GM12878 (cell line): ENCODE results near the gene INF2. TPM values are rescaled to one million over a fixed set of nuclear protein-coding genes. Genes with fewer than 3 reads are reported as not detected.

ENCODE experiments used
- ATAC-seq: fragments of 200-7000 bp; cut with Tn5 transposase; 3 replicates; pipeline ENCODE4 v1.9.1; 2020; ENCODE audit warnings: mild to moderate bottlenecking, moderate library complexity
- BruUV-seq: library from RNA; stranded (reverse); fragments of 400-500 nt; replicated peaks from 2 replicates; lab custom pipeline; 2021; lab: Mats Ljungman, UMichigan
- CTCF ChIA-PET: fragments of 300-600 bp; sonication (Branson Sonifier 250); formaldehyde crosslinking; extraction: SDS; loops from one replicate; lab custom pipeline; 2021; ENCODE audit warnings: inconsistent platforms; lab: Yijun Ruan, JAX
- POLR2A ChIA-PET: fragments of 350-600 bp; formaldehyde crosslinking; extraction: SDS; loops from one replicate; lab custom pipeline; 2021; ENCODE audit warnings: inconsistent platforms; lab: Charles Lee
- RAD21 ChIA-PET: fragments of 300-600 bp; sonication (Branson Sonifier 250); formaldehyde crosslinking; loops from one replicate; lab custom pipeline; 2023; ENCODE audit warnings: antibody characterized with exemption; ENCODE audit not compliant: unreplicated experiment; lab: Charles Lee
- SMC1A ChIA-PET: fragments of 300-600 bp; sonication (Branson Sonifier 250); formaldehyde crosslinking; loops from one replicate; lab custom pipeline; 2023; ENCODE audit not compliant: unreplicated experiment, uncharacterized antibody; lab: Charles Lee
- DNase-seq: peaks from one replicate; pipeline ENCODE4 v3.0.0-alpha.2; 2011; ENCODE audit warnings: low read depth, low spot score
- FAIRE-seq: peaks from 3 replicates; lab custom pipeline; 2011; peaks lifted over from hg19 to GRCh38; lab: Jason Lieb, UNC
- H2AFZ ChIP-seq: 2 replicates; pipeline ENCODE4 v1.6.0; 2011; ENCODE audit warnings: low read depth, low read length, control low read depth; ENCODE audit not compliant: control insufficient read depth
- H3K27ac ChIP-seq: 2 replicates; pipeline ENCODE4 v1.5.1; 2011; ENCODE audit warnings: control low read depth; ENCODE audit not compliant: control insufficient read depth, insufficient read depth
- H3K27me3 ChIP-seq, 2 experiments: replicated peaks in 1 of 2; 2 replicates each; pipeline versions ENCODE4 v1.6.0 to v1.6.1; 2011; ENCODE audit warnings: low read length in 1 of 2; ENCODE audit not compliant: control insufficient read depth in 2 of 2, insufficient read depth in 2 of 2
- H3K36me3 ChIP-seq, 2 experiments: 2 replicates each; pipeline ENCODE4 v1.5.1; 2011; ENCODE audit warnings: low read length in 1 of 2; ENCODE audit not compliant: control insufficient read depth in 2 of 2, insufficient read depth in 2 of 2
- H3K4me1 ChIP-seq: 2 replicates; pipeline ENCODE4 v1.6.1; 2011; ENCODE audit warnings: mild to moderate bottlenecking, low read length, moderate library complexity, mixed read lengths; ENCODE audit not compliant: control insufficient read depth, insufficient read depth
- H3K4me2 ChIP-seq: 2 replicates; pipeline ENCODE4 v1.6.0; 2011; ENCODE audit warnings: control low read depth; ENCODE audit not compliant: control insufficient read depth, insufficient read depth
- H3K4me3 ChIP-seq: fragments of 200-600 bp; sonication (generic); 2 replicates; pipeline ENCODE4 v1.5.1; 2016
- H3K79me2 ChIP-seq: 2 replicates; pipeline ENCODE4 v1.6.0; 2011; ENCODE audit warnings: low read length; ENCODE audit not compliant: control insufficient read depth, insufficient read depth
- H3K9ac ChIP-seq: 2 replicates; pipeline ENCODE4 v1.8.0; 2011; ENCODE audit warnings: low read length, control low read depth, mixed read lengths; ENCODE audit not compliant: control insufficient read depth, insufficient read depth
- H3K9me3 ChIP-seq: replicated peaks from 3 replicates; pipeline ENCODE4 v1.5.1; 2011; ENCODE audit warnings: mild to moderate bottlenecking, low read length; ENCODE audit not compliant: control insufficient read depth, insufficient read depth
- H4K20me1 ChIP-seq: 2 replicates; pipeline ENCODE4 v1.6.0; 2011; ENCODE audit not compliant: control insufficient read depth, insufficient read depth
- CBFB ChIP-seq: IDR thresholded peaks from 2 replicates; pipeline ENCODE4 v1.6.1; 2016; ENCODE audit warnings: antibody characterized with exemption, low read depth
- MEF2A ChIP-seq: IDR thresholded peaks from 2 replicates; pipeline ENCODE4 v1.6.1; 2011; ENCODE audit warnings: low read depth, mild to moderate bottlenecking, low read length, moderate library complexity; ENCODE audit not compliant: insufficient read depth
- NFIC ChIP-seq: IDR thresholded peaks from 2 replicates; pipeline ENCODE4 v1.6.1; 2012; ENCODE audit warnings: low read depth, mild to moderate bottlenecking, inconsistent platforms, low read length, moderate library complexity
- PAX5 ChIP-seq: IDR thresholded peaks from 2 replicates; pipeline ENCODE4 v1.6.1; 2011; ENCODE audit warnings: low read depth, low read length, borderline replicate concordance
- RUNX3 ChIP-seq: IDR thresholded peaks from 2 replicates; pipeline ENCODE4 v1.6.1; 2012; ENCODE audit warnings: low read length, inconsistent platforms
- SIN3A ChIP-seq: IDR thresholded peaks from 2 replicates; pipeline ENCODE4 v1.6.1; 2012; ENCODE audit warnings: low read depth, low read length, improper control_type of control experiment
- SMAD5 ChIP-seq: IDR thresholded peaks from 2 replicates; pipeline ENCODE4 v1.6.1; 2016; ENCODE audit warnings: antibody characterized with exemption, low read depth
- SUZ12 ChIP-seq: fragments of 200-600 bp; sonication (generic); IDR thresholded peaks from one replicate; pipeline ENCODE4 v1.6.1; 2018; ENCODE audit warnings: antibody characterized with exemption, mild to moderate bottlenecking; ENCODE audit not compliant: unreplicated experiment
- ZBTB4 ChIP-seq: fragments of 450-650 bp; formaldehyde crosslinking; IDR thresholded peaks from 2 replicates; pipeline ENCODE4 v1.4.0; 2022; ENCODE audit warnings: mild to moderate bottlenecking, moderate library complexity
- ZZZ3 ChIP-seq: IDR thresholded peaks from 2 replicates; pipeline ENCODE4 v1.6.1; 2011; ENCODE audit warnings: low read depth; ENCODE audit not compliant: control insufficient read depth, insufficient read length
- WGBS: methylation state at CpG from one replicate; pipeline ENCODE4 v1.1.6; 2016; ENCODE audit warnings: low lambda C conversion rate; ENCODE audit not compliant: insufficient replicate concordance, insufficient coverage; ENCODE audit errors: missing lambda C conversion rate; 5-methylcytosine and 5-hydroxymethylcytosine counted together
- in situ Hi-C: fragments of 300-500 bp; cut with MboI; formaldehyde crosslinking; loops from 9 replicates; pipeline ENCODE4 v1.14.3; 2018; ENCODE audit warnings: mixed read lengths
- intact Hi-C: fragments of 100-400 bp; cut with micrococcal nuclease; formaldehyde crosslinking; loops from one replicate; pipeline ENCODE4 v1.14.2; 2022; ENCODE audit not compliant: unreplicated experiment
- polyA plus RNA-seq, 11 experiments: library from polyadenylated mRNA; depleted of rRNA in 4 of 11; unstranded in 6 of 11; stranded (reverse) in 5 of 11; fragments of >200 nt; fragmentation: Nextera tagmentation in 4 of 11; fragmentation: Illumina TruSeq in 1 of 11; extraction: Ambion mirVana in 4 of 11; extraction: Trizol in 1 of 11; gene quantifications; 1 replicate in 1 of 11; 2 replicates in 10 of 11; pipeline versions ENCODE4 v1.2.1 to v1.2.3, GENCODE V29; 2011 to 2016; ENCODE audit warnings: inconsistent platforms in 2 of 11, missing spikeins in 2 of 11, low read depth in 1 of 11
- total RNA-seq, 4 experiments: library from RNA; depleted of rRNA in 3 of 4; stranded (reverse); fragments of >200 nt in 3 of 4; fragmentation: Illumina TruSeq in 1 of 4; extraction: Trizol in 1 of 4; gene quantifications; 2 replicates each; pipeline versions ENCODE4 v1.2.1 to v1.2.3, GENCODE V29; 2013 to 2021
- TF ChIP-seq, protein P1 (sequence below): fragments of 150-350 bp; IDR thresholded peaks from 2 replicates; pipeline ENCODE4 v1.6.1; 2016; ENCODE audit warnings: low read depth, low read length
- TF ChIP-seq, protein P2 (sequence below): fragments of 450-650 bp; IDR thresholded peaks from 2 replicates; pipeline ENCODE4 v1.6.1; 2018; ENCODE audit warnings: borderline replicate concordance, mild to moderate bottlenecking; ENCODE audit not compliant: partially characterized antibody

Gene INF2
- total and polyA plus RNA-seq, 10 of the 15 experiments (the other 5 are each of a cell fraction or from before 2014, with no cell fraction given), result 0.72 to 43.2 (median 8.3) TPM

DNA sequence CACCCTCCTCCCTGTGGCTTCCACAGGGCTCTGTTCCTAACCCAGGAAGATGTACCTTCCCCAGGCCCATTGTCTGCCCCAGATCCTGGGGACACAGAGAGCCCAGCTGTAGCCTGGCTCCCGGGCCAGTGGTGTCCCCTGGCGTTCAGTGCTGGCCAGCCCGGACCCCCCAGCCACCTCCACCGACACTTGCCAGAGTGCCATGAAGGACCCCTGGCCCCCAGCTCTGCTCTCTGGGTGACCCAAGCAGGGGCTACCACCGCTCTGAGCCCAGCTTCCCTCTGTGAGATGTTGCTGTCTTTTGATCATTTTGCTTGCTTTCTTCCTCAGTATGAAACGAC is 6.2 kb downstream of the INF2 start:
- FAIRE-seq (no peak), ATAC-seq (no peak), DNase-seq (no peak)
- H4K20me1 ChIP-seq, result no peaks in the 10 kb centered on the region; the same call in 1 of the 2 replicates
- H3K9me3 ChIP-seq, result no peaks in the 10 kb centered on the region
- WGBS, result 48% methylated on average over 6 of the region's 6 CpGs
- intact Hi-C loops, result no loop called here
- CTCF ChIA-PET, result interaction anchor here (0.7 to 1.3 kb wide), 2 partner anchors 38 to 232 kb away, joined by 3 read pairs; no protein-coding TSS in a partner anchor
- no peak overlapping the region for H3K9ac ChIP-seq
- POLR2A ChIA-PET, result no interaction called here
- H3K79me2 ChIP-seq, result peaks cover 23% of the 10 kb centered on the region
- no peak overlapping the region for H3K4me2 ChIP-seq
- no peaks in the 10 kb centered on the region for H3K27me3 ChIP-seq
- peaks cover 18% of the 10 kb centered on the region for H3K4me1 ChIP-seq
- peak overlapping the region; percentile 61 for H3K27ac ChIP-seq
- peaks cover 0 to 2% of the 10 kb centered on the region in 2 experiments; a peak in 2 of 4 replicates for H3K36me3 ChIP-seq
- in situ Hi-C loops, result no loop called here
- no peak overlapping the region for H2AFZ ChIP-seq
- H3K4me3 ChIP-seq, result no peak overlapping the region
- RAD21 ChIA-PET, result no interaction called here
- SMC1A ChIA-PET, result interaction anchor here (1.1 kb wide), 1 partner anchor 11 kb away, joined by 3 read pairs; no protein-coding TSS in a partner anchor
- BruUV-seq, result no TSS peak
- no peak for TF ChIP-seq SIN3A
- no peak for TF ChIP-seq MEF2A
- TF ChIP-seq, protein P1, sequence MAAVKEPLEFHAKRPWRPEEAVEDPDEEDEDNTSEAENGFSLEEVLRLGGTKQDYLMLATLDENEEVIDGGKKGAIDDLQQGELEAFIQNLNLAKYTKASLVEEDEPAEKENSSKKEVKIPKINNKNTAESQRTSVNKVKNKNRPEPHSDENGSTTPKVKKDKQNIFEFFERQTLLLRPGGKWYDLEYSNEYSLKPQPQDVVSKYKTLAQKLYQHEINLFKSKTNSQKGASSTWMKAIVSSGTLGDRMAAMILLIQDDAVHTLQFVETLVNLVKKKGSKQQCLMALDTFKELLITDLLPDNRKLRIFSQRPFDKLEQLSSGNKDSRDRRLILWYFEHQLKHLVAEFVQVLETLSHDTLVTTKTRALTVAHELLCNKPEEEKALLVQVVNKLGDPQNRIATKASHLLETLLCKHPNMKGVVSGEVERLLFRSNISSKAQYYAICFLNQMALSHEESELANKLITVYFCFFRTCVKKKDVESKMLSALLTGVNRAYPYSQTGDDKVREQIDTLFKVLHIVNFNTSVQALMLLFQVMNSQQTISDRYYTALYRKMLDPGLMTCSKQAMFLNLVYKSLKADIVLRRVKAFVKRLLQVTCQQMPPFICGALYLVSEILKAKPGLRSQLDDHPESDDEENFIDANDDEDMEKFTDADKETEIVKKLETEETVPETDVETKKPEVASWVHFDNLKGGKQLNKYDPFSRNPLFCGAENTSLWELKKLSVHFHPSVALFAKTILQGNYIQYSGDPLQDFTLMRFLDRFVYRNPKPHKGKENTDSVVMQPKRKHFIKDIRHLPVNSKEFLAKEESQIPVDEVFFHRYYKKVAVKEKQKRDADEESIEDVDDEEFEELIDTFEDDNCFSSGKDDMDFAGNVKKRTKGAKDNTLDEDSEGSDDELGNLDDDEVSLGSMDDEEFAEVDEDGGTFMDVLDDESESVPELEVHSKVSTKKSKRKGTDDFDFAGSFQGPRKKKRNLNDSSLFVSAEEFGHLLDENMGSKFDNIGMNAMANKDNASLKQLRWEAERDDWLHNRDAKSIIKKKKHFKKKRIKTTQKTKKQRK, result no peak
- TF ChIP-seq NFIC, result no peak
- no peak for TF ChIP-seq SMAD5
- TF ChIP-seq, protein P2, sequence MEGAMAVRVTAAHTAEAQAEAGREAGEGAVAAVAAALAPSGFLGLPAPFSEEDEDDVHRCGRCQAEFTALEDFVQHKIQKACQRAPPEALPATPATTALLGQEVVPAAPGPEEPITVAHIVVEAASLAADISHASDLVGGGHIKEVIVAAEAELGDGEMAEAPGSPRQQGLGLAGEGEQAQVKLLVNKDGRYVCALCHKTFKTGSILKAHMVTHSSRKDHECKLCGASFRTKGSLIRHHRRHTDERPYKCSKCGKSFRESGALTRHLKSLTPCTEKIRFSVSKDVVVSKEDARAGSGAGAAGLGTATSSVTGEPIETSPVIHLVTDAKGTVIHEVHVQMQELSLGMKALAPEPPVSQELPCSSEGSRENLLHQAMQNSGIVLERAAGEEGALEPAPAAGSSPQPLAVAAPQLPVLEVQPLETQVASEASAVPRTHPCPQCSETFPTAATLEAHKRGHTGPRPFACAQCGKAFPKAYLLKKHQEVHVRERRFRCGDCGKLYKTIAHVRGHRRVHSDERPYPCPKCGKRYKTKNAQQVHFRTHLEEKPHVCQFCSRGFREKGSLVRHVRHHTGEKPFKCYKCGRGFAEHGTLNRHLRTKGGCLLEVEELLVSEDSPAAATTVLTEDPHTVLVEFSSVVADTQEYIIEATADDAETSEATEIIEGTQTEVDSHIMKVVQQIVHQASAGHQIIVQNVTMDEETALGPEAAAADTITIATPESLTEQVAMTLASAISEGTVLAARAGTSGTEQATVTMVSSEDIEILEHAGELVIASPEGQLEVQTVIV, result no peak
- no peak for TF ChIP-seq SUZ12
- no peak for TF ChIP-seq ZZZ3
- TF ChIP-seq PAX5, result no peak
- TF ChIP-seq ZBTB4 (CRISPR knock-in tag), result no peak
- no peak for TF ChIP-seq CBFB
- TF ChIP-seq RUNX3, result no peak
